Bronchial epithelial cell (primary cell): Measurements from ENCODE around the gene PYY. TPM values are rescaled to one million over a fixed set of nuclear protein-coding genes. Genes with fewer than 3 reads are reported as not detected.
"Not testable (repeated sequence)": the region's sequence is repeated elsewhere in the genome, so short reads cannot be mapped to it uniquely, and the experiment has no call there.

ENCODE experiments used
- DNase-seq: peaks from one replicate; pipeline ENCODE4 v3.0.0-alpha.2; 2010; ENCODE audit warnings: low read depth
- FAIRE-seq: peaks from 2 replicates; lab custom pipeline; 2011; peaks lifted over from hg19 to GRCh38; lab: Jason Lieb, UNC
- H3K27me3 ChIP-seq: 2 replicates; pipeline ENCODE4 v1.5.1; 2011; ENCODE audit warnings: low read length; ENCODE audit not compliant: control insufficient read depth, insufficient read depth
- H3K36me3 ChIP-seq: 2 replicates; pipeline ENCODE4 v1.5.1; 2011; ENCODE audit warnings: low read length; ENCODE audit not compliant: control insufficient read depth, insufficient read depth
- H3K4me3 ChIP-seq: 2 replicates; pipeline ENCODE4 v1.5.1; 2011; ENCODE audit warnings: mild to moderate bottlenecking, low read depth, low read length, control low read depth
- CTCF ChIP-seq: IDR thresholded peaks from 2 replicates; pipeline ENCODE4 v1.5.1; 2011; ENCODE audit warnings: mild to moderate bottlenecking, moderate library complexity, low read length, control low read depth, inconsistent platforms; ENCODE audit not compliant: insufficient read depth, severe bottlenecking
- total RNA-seq: library from RNA; depleted of rRNA; stranded (reverse); fragments of >200 nt; gene quantifications from 2 replicates; pipeline ENCODE4 v1.2.1, GENCODE V29; 2014

The PYY gene
- total RNA-seq, 1 donor from 2014 or later = 0.79 TPM

DNA sequence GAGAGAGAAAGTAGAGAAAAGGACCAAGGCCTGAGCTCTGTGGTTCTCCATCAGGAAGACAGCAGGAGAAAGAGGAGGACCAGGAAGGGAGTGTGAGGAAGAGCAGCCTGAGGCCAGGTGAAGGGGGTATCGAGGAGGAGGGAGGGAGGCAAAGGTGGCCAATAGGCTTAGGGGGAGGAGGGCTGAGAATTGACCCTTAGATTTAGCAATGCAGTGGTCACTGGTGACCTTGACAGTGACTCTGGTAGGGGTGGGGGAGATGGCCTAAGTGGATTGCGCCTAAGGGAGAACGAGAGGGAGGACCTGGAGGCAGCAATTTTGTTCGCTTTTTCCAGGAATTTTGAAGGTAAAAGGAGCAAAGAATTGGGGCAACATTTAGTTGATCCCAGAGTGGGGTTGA, 45.3 kb upstream of the PYY start:
- DNase-seq (no peak), FAIRE-seq (no peak)
- H3K36me3 ChIP-seq = no peaks in the 10 kb centered on the region
- peaks cover 2% of the 10 kb centered on the region for H3K27me3 ChIP-seq
- TF ChIP-seq CTCF = no peak
- no peak overlapping the region for H3K4me3 ChIP-seq

DNA sequence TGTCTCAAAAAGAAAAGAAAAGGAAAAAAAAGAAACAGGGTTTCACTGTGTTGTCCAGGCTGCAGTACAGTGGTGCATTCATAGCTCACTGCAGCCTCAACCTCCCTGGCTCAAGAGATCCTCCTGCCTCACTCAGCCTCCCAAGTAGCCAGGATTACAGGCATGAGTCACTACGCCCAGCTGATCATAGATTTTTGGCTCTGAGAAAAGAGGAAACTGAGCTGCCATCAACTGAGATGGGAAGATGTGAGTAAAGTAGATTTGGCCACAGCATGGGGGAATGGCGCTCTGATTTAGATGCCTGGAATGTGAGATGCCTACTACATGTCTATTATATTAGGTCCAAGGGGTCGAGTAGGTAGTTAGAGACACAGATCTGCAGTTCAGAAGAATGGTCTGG, 44.8 kb upstream of the PYY start:
- FAIRE-seq (peak; percentile 83), DNase-seq (no peak)
- H3K4me3 ChIP-seq = no peak overlapping the region
- peaks cover 2% of the 10 kb centered on the region for H3K27me3 ChIP-seq
- TF ChIP-seq CTCF = no peak
- H3K36me3 ChIP-seq = no peaks in the 10 kb centered on the region

DNA sequence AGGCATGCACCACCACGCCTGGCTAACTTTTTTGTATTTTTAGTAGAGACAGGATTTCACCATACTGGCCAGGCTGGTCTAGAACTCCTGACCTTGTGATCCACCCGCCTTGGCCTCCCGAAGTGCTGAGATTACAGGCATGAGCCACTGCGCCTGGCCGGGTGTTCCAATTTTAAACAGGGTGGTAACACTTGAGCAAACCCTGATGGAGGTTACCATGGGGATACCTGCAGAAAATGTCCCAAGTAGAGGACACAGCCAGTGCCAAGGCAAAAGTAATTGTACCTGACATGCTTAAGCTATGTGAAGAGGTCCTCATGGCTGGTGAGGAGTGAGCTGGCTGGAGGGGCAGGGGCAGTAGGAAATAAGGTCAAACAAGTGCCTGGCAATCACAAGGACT, 43.4 kb upstream of the PYY start:
- FAIRE-seq, H3K27me3 ChIP-seq, DNase-seq, H3K36me3 ChIP-seq, H3K4me3 ChIP-seq: not testable (repeated sequence)

DNA sequence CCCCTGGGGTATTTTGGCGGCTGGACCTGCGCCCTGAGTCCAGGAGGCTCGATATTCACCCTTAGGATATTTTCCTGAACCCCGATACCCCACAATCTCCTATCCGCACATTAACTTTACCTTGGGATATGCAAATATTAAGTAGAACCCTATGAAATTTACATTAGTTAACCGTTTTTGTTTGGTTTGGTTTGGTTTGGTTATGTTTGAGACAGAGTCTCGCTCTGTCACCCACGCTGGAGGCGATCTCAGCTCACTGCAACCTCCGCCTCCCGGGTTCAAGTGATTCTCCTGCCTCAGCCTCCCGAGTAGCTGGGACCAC, 41.4 kb upstream of the PYY start:
- peaks cover 2% of the 10 kb centered on the region for H3K27me3 ChIP-seq
- H3K36me3 ChIP-seq = no peaks in the 10 kb centered on the region
- no peak overlapping the region for H3K4me3 ChIP-seq
- FAIRE-seq (no peak), DNase-seq (no peak)
- TF ChIP-seq CTCF = no peak

DNA sequence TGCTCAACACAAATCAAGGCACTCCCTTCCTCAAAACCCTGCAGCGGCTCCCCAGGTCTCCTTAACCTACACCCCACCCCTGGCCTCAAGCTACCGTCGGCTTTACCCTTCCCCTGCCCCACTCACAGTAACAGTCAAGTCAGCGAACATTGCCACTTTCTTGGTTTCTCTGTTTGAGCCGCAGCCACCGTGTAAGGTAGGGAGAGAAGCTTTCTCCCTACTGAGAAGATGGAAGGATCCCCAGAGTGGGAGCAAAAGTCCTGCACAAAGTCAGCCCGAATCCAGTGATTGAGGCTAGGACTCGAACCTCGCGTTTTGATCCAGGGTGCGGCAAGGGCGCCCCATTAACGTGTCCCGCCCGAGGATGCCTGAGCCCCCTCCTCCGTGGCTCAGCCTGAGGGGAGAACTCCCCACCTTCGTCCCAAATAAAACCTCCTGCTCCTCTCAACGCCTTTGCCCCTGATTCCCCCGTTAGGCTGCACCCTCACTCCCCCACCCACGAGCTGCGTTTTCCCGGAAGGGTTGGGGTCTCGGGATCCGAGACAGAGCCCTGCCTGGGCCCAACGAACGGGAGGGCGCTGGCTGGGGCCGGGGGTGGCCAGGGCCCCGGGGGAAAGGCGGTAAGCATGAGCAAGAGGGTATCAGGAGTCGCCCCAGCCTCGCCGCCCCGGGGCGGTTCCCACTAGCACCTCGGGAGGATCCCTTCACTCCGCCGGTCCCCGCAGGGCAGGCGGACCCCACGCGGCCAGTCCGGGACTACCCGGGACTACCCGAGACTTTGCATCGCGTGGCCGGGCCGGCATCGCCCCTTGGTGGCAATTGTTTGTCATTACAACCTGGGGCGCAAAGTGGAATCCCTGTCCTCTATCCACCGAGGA, 40.8 kb upstream of the PYY start:
- Histone ChIP-seq H3K4me3 (peak overlapping the region; percentile 20), H3K36me3 (no peaks in the 10 kb centered on the region), H3K27me3 (peaks cover 2% of the 10 kb centered on the region)
- TF ChIP-seq CTCF = peak; percentile 83
- no peak for FAIRE-seq
- no peak for DNase-seq

DNA sequence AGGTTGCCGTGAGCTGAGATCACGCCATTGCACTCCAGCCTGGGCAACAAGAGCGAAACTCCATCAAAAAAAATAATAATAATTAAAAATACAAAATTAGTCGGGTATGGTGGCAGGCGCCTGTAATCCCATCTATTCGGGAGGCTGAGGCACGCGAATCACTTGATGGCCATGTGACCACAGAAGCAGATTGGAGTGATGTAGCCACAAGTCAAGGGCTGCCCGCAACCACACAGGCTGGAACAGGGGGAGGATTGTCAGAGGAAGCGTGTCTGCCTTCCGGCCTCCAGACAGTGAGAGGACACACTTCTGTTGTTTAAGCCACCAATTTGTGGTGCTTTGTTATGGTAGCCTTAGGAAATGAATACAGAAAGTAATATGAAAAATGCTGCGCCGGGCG, 38.9 kb upstream of the PYY start:
- DNase-seq (no peak), FAIRE-seq (no peak)
- no peak for TF ChIP-seq CTCF
- peaks cover 2% of the 10 kb centered on the region for H3K27me3 ChIP-seq
- H3K4me3 ChIP-seq = no peak overlapping the region
- no peaks in the 10 kb centered on the region for H3K36me3 ChIP-seq
